Measurements from ENCODE around the gene B3GAT1. TPM values are rescaled to one million over a fixed set of nuclear protein-coding genes. Genes with fewer than 3 reads are reported as not detected.

B3GAT1 gene
- total and polyA plus RNA-seq, 12 donors: 0.04 to 0.60 (median 0.08) TPM; not detected in 6

GRCh38 chr11:134364261-134364660, 47.8 kb downstream of the B3GAT1 start:
- no peak overlapping the region for H3K4me3 ChIP-seq
- H3K4me1 ChIP-seq: peaks cover 0 to 4% (median 0%) of the 10 kb centered on the region in 9 donors
- H3K36me3 ChIP-seq: no peaks in the 10 kb centered on the region
- WGBS, 2 donors: 77 to 86% methylated on average over 9 of the region's 9 CpGs
- no peaks in the 10 kb centered on the region for H3K9me3 ChIP-seq
- no peak for DNase-seq
- ATAC-seq: no peak
- peaks cover 0 to 57% (median 41%) of the 10 kb centered on the region in 7 donors for H3K27me3 ChIP-seq
- intact Hi-C loops (cut with DNase I): no loop called here
- H3K27ac ChIP-seq: no peak overlapping the region
- TF ChIP-seq CTCF (IDR thresholded peaks at IDR 0.05): no peak

- Histone ChIP-seq H3K9me3 (no peaks in the 10 kb centered on the region), H3K27me3 (peaks cover 0 to 55% (median 45%) of the 10 kb centered on the region in 7 donors), H3K36me3 (no peaks in the 10 kb centered on the region), H3K4me1 (peaks cover 0 to 4% (median 0%) of the 10 kb centered on the region in 9 donors), H3K27ac (no peak overlapping the region), H3K4me3 (no peak overlapping the region)
- 37 to 56% methylated on average over 7 of the region's 7 CpGs for WGBS, 2 donors
- no peak for TF ChIP-seq CTCF (IDR thresholded peaks at IDR 0.05)
- DNase-seq (no peak), ATAC-seq (no peak)
- intact Hi-C loops (cut with DNase I): no loop called here
Observed at GRCh38 chr11:134363592-134363991, 48.5 kb downstream of the B3GAT1 start.

- Histone ChIP-seq H3K36me3 (no peaks in the 10 kb centered on the region), H3K27me3 (peaks cover 0 to 55% (median 45%) of the 10 kb centered on the region in 7 donors), H3K4me1 (peaks cover 0 to 4% (median 0%) of the 10 kb centered on the region in 9 donors), H3K4me3 (no peak overlapping the region), H3K27ac (no peak overlapping the region), H3K9me3 (no peaks in the 10 kb centered on the region)
- 89 to 90% methylated on average over 9 of the region's 9 CpGs for WGBS, 2 donors
- intact Hi-C loops (cut with DNase I): no loop called here
- TF ChIP-seq CTCF (IDR thresholded peaks at IDR 0.05): no peak
- DNase-seq (no peak), ATAC-seq (no peak)
Observed at GRCh38 chr11:134363161-134363560, 48.9 kb downstream of the B3GAT1 start.

- no peaks in the 10 kb centered on the region for H3K36me3 ChIP-seq
- peaks cover 0 to 58% (median 48%) of the 10 kb centered on the region in 7 donors for H3K27me3 ChIP-seq
- no peak overlapping the region for H3K4me3 ChIP-seq
- ATAC-seq (no peak), DNase-seq (no peak)
- no peaks in the 10 kb centered on the region for H3K9me3 ChIP-seq
- TF ChIP-seq CTCF (IDR thresholded peaks at IDR 0.05): no peak
- intact Hi-C loops (cut with DNase I): no loop called here
- WGBS, 2 donors: 72 to 78% methylated on average over 32 of the region's 32 CpGs
- H3K4me1 ChIP-seq: peaks cover 0 to 4% (median 0%) of the 10 kb centered on the region in 9 donors
- H3K27ac ChIP-seq: no peak overlapping the region
Observed at GRCh38 chr11:134362192-134362901, 49.7 kb downstream of the B3GAT1 start.

Measured in heart right ventricle (tissue), 16 donors.